Measurements from ENCODE around the gene OXGR1.

DNA sequence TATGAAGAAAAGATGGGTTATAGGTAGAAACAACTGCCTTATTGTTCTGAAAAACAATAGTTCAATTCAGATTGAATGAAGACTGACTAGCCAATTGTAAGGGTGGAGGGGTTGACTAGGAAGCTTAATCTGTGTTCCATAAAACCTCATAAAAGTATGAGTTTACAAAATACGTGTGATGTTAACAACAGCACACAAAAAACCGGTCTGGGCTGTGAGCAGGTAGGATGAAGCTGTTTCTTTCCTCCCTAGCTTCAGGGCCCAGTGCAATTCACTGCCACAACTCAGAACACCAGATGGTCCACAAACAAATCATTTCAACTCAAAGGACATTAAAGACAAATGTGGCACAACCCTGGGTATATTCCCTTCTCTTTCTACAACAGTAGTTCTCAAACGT is 3.2 kb downstream of the OXGR1 start:
- TF ChIP-seq, protein P1, sequence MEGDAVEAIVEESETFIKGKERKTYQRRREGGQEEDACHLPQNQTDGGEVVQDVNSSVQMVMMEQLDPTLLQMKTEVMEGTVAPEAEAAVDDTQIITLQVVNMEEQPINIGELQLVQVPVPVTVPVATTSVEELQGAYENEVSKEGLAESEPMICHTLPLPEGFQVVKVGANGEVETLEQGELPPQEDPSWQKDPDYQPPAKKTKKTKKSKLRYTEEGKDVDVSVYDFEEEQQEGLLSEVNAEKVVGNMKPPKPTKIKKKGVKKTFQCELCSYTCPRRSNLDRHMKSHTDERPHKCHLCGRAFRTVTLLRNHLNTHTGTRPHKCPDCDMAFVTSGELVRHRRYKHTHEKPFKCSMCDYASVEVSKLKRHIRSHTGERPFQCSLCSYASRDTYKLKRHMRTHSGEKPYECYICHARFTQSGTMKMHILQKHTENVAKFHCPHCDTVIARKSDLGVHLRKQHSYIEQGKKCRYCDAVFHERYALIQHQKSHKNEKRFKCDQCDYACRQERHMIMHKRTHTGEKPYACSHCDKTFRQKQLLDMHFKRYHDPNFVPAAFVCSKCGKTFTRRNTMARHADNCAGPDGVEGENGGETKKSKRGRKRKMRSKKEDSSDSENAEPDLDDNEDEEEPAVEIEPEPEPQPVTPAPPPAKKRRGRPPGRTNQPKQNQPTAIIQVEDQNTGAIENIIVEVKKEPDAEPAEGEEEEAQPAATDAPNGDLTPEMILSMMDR (IDR thresholded peaks at IDR 0.05): no peak
- TF ChIP-seq POLR2A (IDR thresholded peaks at IDR 0.05) (no peak), POLR2AphosphoS5 (IDR thresholded peaks at IDR 0.05; ENCODE audit: insufficient read depth in 1 of 2, low read depth in 1 of 2) (no peak)

Data from vagina (tissue), 2 donors.